8988T (cell line): ENCODE results near the gene TPRN.

Source experiments
- DNase-seq: peaks from one replicate; pipeline ENCODE4 v3.0.0; 2011

TPRN gene

GRCh38 chr9:137205126-137206069, 4.9 kb upstream of the TPRN start, which contains the start of the genes NDOR1 and TMEM203:
TSS of gene NDOR1 (plus strand) at chr9:137205700. CDS start at chr9:137205778, 78 bp downstream.
TSS of gene TMEM203 (minus strand) at chr9:137205648. CDS start at chr9:137205414, 234 bp downstream.
- DNase-seq: peak; percentile 99

- DNase-seq: peak; percentile 47
Measured at GRCh38 chr9:137204731-137205125, 4.2 kb upstream of the TPRN start.

GRCh38 chr9:137202966-137203365, 2.4 kb upstream of the TPRN start:
- no peak for DNase-seq

GRCh38 chr9:137201205-137201868, 796 bp upstream of the TPRN start:
- DNase-seq: peak; percentile 41

- DNase-seq: peak; percentile 47
Measured at GRCh38 chr9:137199411-137200121, 975 bp downstream of the TPRN start.

GRCh38 chr9:137198902-137199283, 1.6 kb downstream of the TPRN start:
- peak; percentile 41 for DNase-seq

- peak; percentile 37 for DNase-seq
Measured at GRCh38 chr9:137198051-137198901, 2.3 kb downstream of the TPRN start.

- DNase-seq: no peak
Measured at GRCh38 chr9:137195525-137196220, 4.9 kb downstream of the TPRN start.

- DNase-seq: no peak
Measured at GRCh38 chr9:137194909-137195308, 5.6 kb downstream of the TPRN start.

GRCh38 chr9:137194388-137194787, 6.2 kb downstream of the TPRN start:
- no peak for DNase-seq

- DNase-seq: no peak
Measured at GRCh38 chr9:137193771-137194170, 6.8 kb downstream of the TPRN start.

- no peak for DNase-seq
Measured at GRCh38 chr9:137192859-137193258, 7.7 kb downstream of the TPRN start.

GRCh38 chr9:137192448-137192780, 8.1 kb downstream of the TPRN start:
- DNase-seq: no peak

GRCh38 chr9:137191691-137192447, 8.7 kb downstream of the TPRN start:
- DNase-seq: no peak

GRCh38 chr9:137191245-137191644, 9.3 kb downstream of the TPRN start:
- DNase-seq: no peak

- DNase-seq: peak; percentile 35
Measured at GRCh38 chr9:137190315-137190856, 10.2 kb downstream of the TPRN start.

- DNase-seq: no peak
Measured at GRCh38 chr9:137189297-137190295, 10.9 kb downstream of the TPRN start.

- peak; percentile 88 for DNase-seq
Measured at GRCh38 chr9:137188490-137189296, 11.8 kb downstream of the TPRN start, which contains the start of the genes ANAPC2 and SSNA1. TSS of gene ANAPC2 (minus strand) at chr9:137188560. CDS start at chr9:137188532, 28 bp downstream. TSS of gene SSNA1 (plus strand) at chr9:137188676. CDS start at chr9:137188727, 51 bp downstream.
